ENCODE data around the gene ZDHHC18. TPM values are rescaled to one million over a fixed set of nuclear protein-coding genes. Genes with fewer than 3 reads are reported as not detected.

ZDHHC18 gene
- total RNA-seq, 2 experiments from 2014 or later = 18.2 to 19.5 TPM

GRCh38 chr1:26848499-26848898 is 22.0 kb downstream of the ZDHHC18 start:
- Histone ChIP-seq H3K27ac (ENCODE audit: low read depth, low read length, poor library complexity, severe bottlenecking) (no peak overlapping the region), H2AFZ (ENCODE audit: low read length) (no peak overlapping the region), H3K4me2 (ENCODE audit: low read length) (no peak overlapping the region), H3K79me2 (ENCODE audit: insufficient read depth, low read depth, low read length) (no peaks in the 10 kb centered on the region), H4K20me1 (ENCODE audit: insufficient read depth, low read length) (no peaks in the 10 kb centered on the region), H3K9me3 (ENCODE audit: low read length) (no peaks in the 10 kb centered on the region), H3K36me3 (ENCODE audit: insufficient read depth, low read length) (peaks cover 49% of the 10 kb centered on the region; the same call in 1 of the 2 replicates), H3K4me3 (ENCODE audit: low read depth, low read length, poor library complexity, severe bottlenecking) (no peak overlapping the region), H3K4me1 (ENCODE audit: insufficient read depth, low read length, poor library complexity, severe bottlenecking) (no peaks in the 10 kb centered on the region), H3K9me2 (ENCODE audit: insufficient read depth, low read length) (no peaks in the 10 kb centered on the region)
- ChIA-PET POLR2A (no interaction called here), CTCF (ENCODE audit: unreplicated experiment) (no interaction called here)
- no peak for TF ChIP-seq CTCF (conservative IDR thresholded peaks at IDR 0.05; ENCODE audit: low read length)
- TF ChIP-seq EZH2phosphoT487 (IDR thresholded peaks at IDR 0.05; ENCODE audit: borderline replicate concordance, low read depth, low read length) = no peak
- no TSS peak for BruUV-seq (replicated peaks)
- intact Hi-C loops (cut with micrococcal nuclease; ENCODE audit: unreplicated experiment) = no loop called here
- no peak for DNase-seq (ENCODE audit: low spot score)

DNA sequence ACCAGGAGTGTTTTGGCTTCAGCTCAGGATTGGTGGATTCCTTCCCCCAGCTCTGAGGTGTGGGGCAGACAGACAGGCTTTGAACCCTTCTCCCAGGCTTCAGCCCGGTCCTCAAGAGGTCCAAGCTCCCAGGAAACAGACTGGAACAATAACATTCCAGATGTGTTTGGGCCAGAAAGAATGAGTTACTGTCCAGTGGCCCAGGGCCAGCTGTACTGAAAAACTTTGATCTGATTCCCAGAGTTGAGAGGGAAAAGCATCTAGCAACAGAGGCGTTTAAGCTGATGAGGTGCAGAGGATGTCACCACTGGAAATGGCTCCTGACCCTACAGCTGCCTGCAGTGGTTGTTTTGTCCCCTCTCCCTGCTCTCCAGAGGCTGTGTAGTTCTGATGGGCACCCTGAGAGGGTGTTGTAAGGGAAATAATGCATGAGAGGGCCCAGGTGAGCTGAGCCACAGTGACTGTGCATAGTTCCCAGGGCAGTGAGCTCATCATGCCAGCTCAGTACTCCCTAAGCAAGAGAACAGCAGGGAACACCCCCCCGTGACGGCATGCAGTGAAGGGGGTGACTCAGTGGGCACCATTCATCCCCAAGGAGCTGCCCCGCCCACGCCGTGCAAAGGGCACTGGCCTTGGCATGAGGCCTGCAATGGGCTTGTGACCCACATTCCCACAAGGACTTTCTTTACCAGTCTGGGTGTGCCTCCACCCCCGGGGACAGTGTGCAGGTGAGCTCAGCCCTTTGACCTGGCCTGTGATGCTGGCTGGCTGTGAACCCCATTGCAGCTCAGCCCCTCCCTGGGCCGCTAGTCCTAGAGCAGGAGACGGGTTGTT is 22.7 kb downstream of the ZDHHC18 start:
- Histone ChIP-seq H3K9me3 (ENCODE audit: low read length) (no peaks in the 10 kb centered on the region), H3K79me2 (ENCODE audit: insufficient read depth, low read depth, low read length) (no peaks in the 10 kb centered on the region), H3K4me1 (ENCODE audit: insufficient read depth, low read length, poor library complexity, severe bottlenecking) (no peaks in the 10 kb centered on the region), H3K9me2 (ENCODE audit: insufficient read depth, low read length) (no peaks in the 10 kb centered on the region), H3K27ac (ENCODE audit: low read depth, low read length, poor library complexity, severe bottlenecking) (no peak overlapping the region), H4K20me1 (ENCODE audit: insufficient read depth, low read length) (no peaks in the 10 kb centered on the region), H3K4me3 (ENCODE audit: low read depth, low read length, poor library complexity, severe bottlenecking) (no peak overlapping the region), H2AFZ (ENCODE audit: low read length) (no peak overlapping the region), H3K36me3 (ENCODE audit: insufficient read depth, low read length) (peaks cover 52% of the 10 kb centered on the region; the same call in 1 of the 2 replicates), H3K4me2 (ENCODE audit: low read length) (no peak overlapping the region)
- no peak for DNase-seq (ENCODE audit: low spot score)
- POLR2A ChIA-PET = interaction anchor here (0.6 to 1.0 kb wide), 3 partner anchors 16 to 390 kb away, joined by 3 to 8 read pairs (median 4); no protein-coding TSS in a partner anchor
- CTCF ChIA-PET (ENCODE audit: unreplicated experiment) = interaction anchor here (0.6 kb wide), 1 partner anchor 218 kb away, joined by 3 read pairs; no protein-coding TSS in a partner anchor
- intact Hi-C loops (cut with micrococcal nuclease; ENCODE audit: unreplicated experiment) = no loop called here
- TF ChIP-seq EZH2phosphoT487 (IDR thresholded peaks at IDR 0.05; ENCODE audit: borderline replicate concordance, low read depth, low read length) (no peak), CTCF (conservative IDR thresholded peaks at IDR 0.05; ENCODE audit: low read length) (no peak)
- no TSS peak for BruUV-seq (replicated peaks)

Measured in OCI-LY7 (cell line).